Neural crest cell (in vitro differentiated cells): ENCODE data around the gene CCNF. TPM values are rescaled to one million over a fixed set of nuclear protein-coding genes. Genes with fewer than 3 reads are reported as not detected.

ENCODE experiments used
- DNase-seq: peaks from one replicate; pipeline ENCODE4 v3.0.0; 2021; ENCODE audit warnings: low read depth, mixed read lengths, low spot score
- H3K27ac Mint-ChIP-seq: one replicate; pipeline ENCODE4 v1.8.0; 2021; ENCODE audit warnings: mild to moderate bottlenecking, mixed read lengths; ENCODE audit not compliant: unreplicated experiment
- H3K27me3 Mint-ChIP-seq: 2 replicates; pipeline ENCODE4 v1.8.0; 2021; ENCODE audit warnings: low read depth, mild to moderate bottlenecking, mixed read lengths
- H3K36me3 Mint-ChIP-seq: 2 replicates; pipeline ENCODE4 v1.8.0; 2021; ENCODE audit warnings: low read depth, mild to moderate bottlenecking, mixed read lengths
- H3K4me1 Mint-ChIP-seq: 2 replicates; pipeline ENCODE4 v1.8.0; 2021; ENCODE audit warnings: mixed read lengths
- H3K4me3 Mint-ChIP-seq: one replicate; pipeline ENCODE4 v1.8.0; 2021; ENCODE audit warnings: mild to moderate bottlenecking, mixed read lengths
- H3K9me3 Mint-ChIP-seq: 2 replicates; pipeline ENCODE4 v1.8.0; 2021; ENCODE audit warnings: mixed read lengths
- CTCF ChIP-seq: fragments of 200-600 bp; sonication (generic); conservative IDR thresholded peaks from 2 replicates; pipeline ENCODE4 v1.5.0; 2021; ENCODE audit warnings: antibody characterized with exemption, mild to moderate bottlenecking
- total RNA-seq: library from RNA; stranded (reverse); gene quantifications from 2 replicates; pipeline ENCODE4 v1.2.1, GENCODE V29; 2021

CCNF gene
- total RNA-seq, 1 donor from 2014 or later: 67.5 TPM

GRCh38 chr16:2471653-2472487 is 42.6 kb downstream of the CCNF start:
- Mint-ChIP-seq H3K27me3 (peaks cover 23% of the 10 kb centered on the region), H3K9me3 (no peaks in the 10 kb centered on the region), H3K27ac (no peak overlapping the region), H3K36me3 (no peaks in the 10 kb centered on the region), H3K4me3 (no peak overlapping the region), H3K4me1 (peaks cover 28% of the 10 kb centered on the region)
- DNase-seq: no peak
- TF ChIP-seq CTCF: no peak

GRCh38 chr16:2472488-2472864 is 43.2 kb downstream of the CCNF start:
- Mint-ChIP-seq H3K27ac (no peak overlapping the region), H3K4me1 (peaks cover 31% of the 10 kb centered on the region), H3K27me3 (peaks cover 22% of the 10 kb centered on the region), H3K36me3 (no peaks in the 10 kb centered on the region), H3K9me3 (no peaks in the 10 kb centered on the region), H3K4me3 (peak overlapping the region; percentile 89)
- TF ChIP-seq CTCF: no peak
- no peak for DNase-seq

- Mint-ChIP-seq H3K4me1 (peaks cover 36% of the 10 kb centered on the region), H3K9me3 (no peaks in the 10 kb centered on the region), H3K36me3 (no peaks in the 10 kb centered on the region), H3K4me3 (peak overlapping the region; percentile 89), H3K27me3 (peaks cover 22% of the 10 kb centered on the region), H3K27ac (no peak overlapping the region)
- no peak for TF ChIP-seq CTCF
- DNase-seq: no peak
Observed at GRCh38 chr16:2472885-2473445, 43.7 kb downstream of the CCNF start.

GRCh38 chr16:2473446-2473926 is 44.2 kb downstream of the CCNF start:
- no peak for DNase-seq
- Mint-ChIP-seq H3K4me1 (peaks cover 33% of the 10 kb centered on the region), H3K4me3 (peak overlapping the region; percentile 89), H3K9me3 (no peaks in the 10 kb centered on the region), H3K27ac (no peak overlapping the region), H3K27me3 (peaks cover 20% of the 10 kb centered on the region), H3K36me3 (no peaks in the 10 kb centered on the region)
- no peak for TF ChIP-seq CTCF

GRCh38 chr16:2473999-2474876 is 45.0 kb downstream of the CCNF start:
- H3K4me1 Mint-ChIP-seq: peaks cover 32% of the 10 kb centered on the region
- peaks cover 19% of the 10 kb centered on the region for H3K27me3 Mint-ChIP-seq
- TF ChIP-seq CTCF: peak; percentile 54
- H3K4me3 Mint-ChIP-seq: peak overlapping the region; percentile 74
- no peak overlapping the region for H3K27ac Mint-ChIP-seq
- H3K9me3 Mint-ChIP-seq: no peaks in the 10 kb centered on the region
- H3K36me3 Mint-ChIP-seq: no peaks in the 10 kb centered on the region
- peak; percentile 31 for DNase-seq
